G401.6 (cell line): ENCODE data around the gene HYLS1.

Experiments
- FAIRE-seq: peaks from 2 replicates; lab custom pipeline; 2012; peaks lifted over from hg19 to GRCh38; lab: Jason Lieb, UNC

The HYLS1 gene

GRCh38 chr11:125933030-125933813 lies 45.8 kb downstream of the HYLS1 start:
- FAIRE-seq, result no peak

- no peak for FAIRE-seq
These were observed 47.0 kb downstream of the HYLS1 start for GRCh38 chr11:125934473-125934872.

GRCh38 chr11:125935056-125935455 lies 47.6 kb downstream of the HYLS1 start:
- no peak for FAIRE-seq

GRCh38 chr11:125935618-125936199 lies 48.2 kb downstream of the HYLS1 start:
- FAIRE-seq, result no peak

GRCh38 chr11:125938418-125938817 lies 51.0 kb downstream of the HYLS1 start:
- no peak for FAIRE-seq

- no peak for FAIRE-seq
These were observed 51.6 kb downstream of the HYLS1 start for GRCh38 chr11:125939081-125939521.

GRCh38 chr11:125940145-125940544 lies 52.7 kb downstream of the HYLS1 start:
- FAIRE-seq, result no peak

GRCh38 chr11:125941267-125941618 lies 53.8 kb downstream of the HYLS1 start:
- FAIRE-seq, result no peak

GRCh38 chr11:125941619-125942611 lies 54.4 kb downstream of the HYLS1 start:
- no peak for FAIRE-seq

- no peak for FAIRE-seq
These were observed 55.4 kb downstream of the HYLS1 start for GRCh38 chr11:125942771-125943428.

- FAIRE-seq, result no peak
These were observed 56.3 kb downstream of the HYLS1 start for GRCh38 chr11:125943661-125944349.

- no peak for FAIRE-seq
These were observed 57.0 kb downstream of the HYLS1 start for GRCh38 chr11:125944350-125945010.

GRCh38 chr11:125945011-125945796 lies 57.7 kb downstream of the HYLS1 start:
- no peak for FAIRE-seq

- FAIRE-seq, result no peak
These were observed 58.5 kb downstream of the HYLS1 start, which contains the start of gene VSIG10L2 for GRCh38 chr11:125945797-125946520. Gene VSIG10L2, plus strand, starts transcription at chr11:125946044. Its CDS starts 12 bp downstream, at chr11:125946056.

GRCh38 chr11:125946712-125947418 lies 59.4 kb downstream of the HYLS1 start:
- no peak for FAIRE-seq

- no peak for FAIRE-seq
These were observed 60.2 kb downstream of the HYLS1 start for GRCh38 chr11:125947419-125948277.

- no peak for FAIRE-seq
These were observed 61.0 kb downstream of the HYLS1 start for GRCh38 chr11:125948278-125949051.
